Liver (tissue), 3 donors: Measurements from ENCODE around the gene C12orf60.

Experiments
- CTCF ChIP-seq: fragments of 150-350 bp; IDR thresholded peaks from 2 replicates; pipeline ENCODE4 v1.5.1; 2017; ENCODE audit warnings: improper control_type of control experiment, low read depth, low read length; ENCODE audit not compliant: missing input control
- EGR1 ChIP-seq, 2 donors: IDR thresholded peaks; 2 replicates each; pipeline ENCODE4 v1.6.1; 2016 to 2018; ENCODE audit warnings: antibody characterized with exemption in 2 of 2, low read depth in 2 of 2
- RAD21 ChIP-seq, 2 donors: IDR thresholded peaks; 2 replicates each; pipeline ENCODE4 v1.6.1; 2016; ENCODE audit warnings: antibody characterized with exemption in 2 of 2, mild to moderate bottlenecking in 2 of 2
- REST ChIP-seq: IDR thresholded peaks from 2 replicates; pipeline ENCODE4 v1.6.1; 2016; ENCODE audit warnings: antibody characterized with exemption, mild to moderate bottlenecking
- ZBTB33 ChIP-seq: IDR thresholded peaks from 2 replicates; pipeline ENCODE4 v1.6.1; 2016; ENCODE audit warnings: antibody characterized with exemption
- donor health status: healthy.
- donor health status: healthy.

GRCh38 chr12:14853961-14854360, 50.5 kb downstream of the C12orf60 start:
- TF ChIP-seq CTCF (no peak), EGR1 (IDR thresholded peaks at IDR 0.05; ENCODE audit: low read depth in 2 of 2) (no peak), ZBTB33 (no peak), REST (no peak), RAD21 (IDR thresholded peaks at IDR 0.05) (no peak)
